Mesothelial cell of epicardium (in vitro differentiated cells): ENCODE measurements around the gene WBP2. TPM values are rescaled to one million over a fixed set of nuclear protein-coding genes. Genes with fewer than 3 reads are reported as not detected.

Experiments used
- DNase-seq, 2 experiments: peaks; one replicate each; pipeline ENCODE4 v3.0.0; 2021; ENCODE audit warnings: low spot score in 2 of 2; ENCODE audit not compliant: unreplicated experiment in 2 of 2
- H3K27ac Mint-ChIP-seq: 2 replicates; pipeline ENCODE4 v1.8.0; 2021; ENCODE audit warnings: mixed read lengths
- H3K27me3 Mint-ChIP-seq: 2 replicates; pipeline ENCODE4 v1.8.0; 2021; ENCODE audit warnings: low read depth, mixed read lengths
- H3K36me3 Mint-ChIP-seq: 2 replicates; pipeline ENCODE4 v1.8.0; 2021; ENCODE audit warnings: mixed read lengths
- H3K4me1 Mint-ChIP-seq: 2 replicates; pipeline ENCODE4 v1.8.0; 2021; ENCODE audit warnings: mixed read lengths
- H3K4me3 Mint-ChIP-seq: 2 replicates; pipeline ENCODE4 v1.8.0; 2021; ENCODE audit warnings: mild to moderate bottlenecking, moderate library complexity, mixed read lengths
- H3K9me3 Mint-ChIP-seq: 2 replicates; pipeline ENCODE4 v1.8.0; 2021; ENCODE audit warnings: mixed read lengths
- total RNA-seq: library from RNA; stranded (reverse); gene quantifications from 3 replicates; pipeline ENCODE4 v1.2.1, GENCODE V29; 2021
- TF ChIP-seq, protein P1 (sequence below): fragments of 200-600 bp; sonication (generic); IDR thresholded peaks from one replicate; pipeline ENCODE4 v1.5.0; 2021; ENCODE audit warnings: antibody characterized with exemption; ENCODE audit not compliant: unreplicated experiment

WBP2 gene
- total RNA-seq, 1 donor from 2014 or later, result 42.3 TPM

DNA sequence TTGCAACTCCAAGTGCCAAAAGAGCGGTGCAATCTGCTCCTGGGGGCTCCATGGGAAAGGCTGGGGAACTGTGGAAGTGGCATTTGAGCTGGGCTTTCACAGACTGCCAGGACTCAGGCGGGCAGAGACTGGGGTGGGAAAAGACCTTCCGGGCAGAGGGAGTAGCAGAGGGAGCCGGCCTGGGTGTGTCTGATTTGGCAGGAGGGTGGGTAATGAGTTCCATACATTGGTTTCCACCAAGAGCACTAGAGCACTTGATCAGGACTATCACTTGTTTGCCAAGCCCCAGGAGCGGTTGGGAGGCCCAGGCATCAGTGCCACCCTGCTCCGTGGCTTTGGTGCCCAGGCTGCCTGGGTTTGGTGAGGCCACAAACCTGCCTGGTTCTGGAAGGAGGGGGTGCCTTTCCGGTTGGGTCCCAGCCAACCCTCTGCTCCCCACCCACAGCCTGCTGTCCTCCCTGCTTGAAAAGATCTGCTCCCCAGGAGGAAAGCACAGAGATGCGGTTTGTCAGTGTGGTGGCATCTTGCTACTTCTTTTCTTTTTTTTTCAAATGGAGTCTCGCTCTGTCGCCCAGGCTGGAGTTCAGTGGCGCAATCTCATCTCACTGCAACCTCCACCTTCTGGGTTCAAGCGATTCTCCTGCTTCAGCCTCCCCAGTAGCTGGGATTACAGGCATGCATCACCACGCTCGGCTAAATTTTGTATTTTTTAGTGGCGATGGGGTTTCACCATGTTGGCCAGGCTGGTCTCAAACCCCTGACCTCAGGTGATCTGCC, 26.7 kb upstream of the WBP2 start:
- no peaks in the 10 kb centered on the region for H3K36me3 Mint-ChIP-seq
- TF ChIP-seq, protein P1, sequence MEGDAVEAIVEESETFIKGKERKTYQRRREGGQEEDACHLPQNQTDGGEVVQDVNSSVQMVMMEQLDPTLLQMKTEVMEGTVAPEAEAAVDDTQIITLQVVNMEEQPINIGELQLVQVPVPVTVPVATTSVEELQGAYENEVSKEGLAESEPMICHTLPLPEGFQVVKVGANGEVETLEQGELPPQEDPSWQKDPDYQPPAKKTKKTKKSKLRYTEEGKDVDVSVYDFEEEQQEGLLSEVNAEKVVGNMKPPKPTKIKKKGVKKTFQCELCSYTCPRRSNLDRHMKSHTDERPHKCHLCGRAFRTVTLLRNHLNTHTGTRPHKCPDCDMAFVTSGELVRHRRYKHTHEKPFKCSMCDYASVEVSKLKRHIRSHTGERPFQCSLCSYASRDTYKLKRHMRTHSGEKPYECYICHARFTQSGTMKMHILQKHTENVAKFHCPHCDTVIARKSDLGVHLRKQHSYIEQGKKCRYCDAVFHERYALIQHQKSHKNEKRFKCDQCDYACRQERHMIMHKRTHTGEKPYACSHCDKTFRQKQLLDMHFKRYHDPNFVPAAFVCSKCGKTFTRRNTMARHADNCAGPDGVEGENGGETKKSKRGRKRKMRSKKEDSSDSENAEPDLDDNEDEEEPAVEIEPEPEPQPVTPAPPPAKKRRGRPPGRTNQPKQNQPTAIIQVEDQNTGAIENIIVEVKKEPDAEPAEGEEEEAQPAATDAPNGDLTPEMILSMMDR, result no peak
- DNase-seq, result no peak
- peaks cover 12% of the 10 kb centered on the region for H3K4me1 Mint-ChIP-seq
- H3K27ac Mint-ChIP-seq, result no peak overlapping the region
- H3K9me3 Mint-ChIP-seq, result no peaks in the 10 kb centered on the region
- H3K27me3 Mint-ChIP-seq, result peaks cover 55% of the 10 kb centered on the region
- no peak overlapping the region for H3K4me3 Mint-ChIP-seq

DNA sequence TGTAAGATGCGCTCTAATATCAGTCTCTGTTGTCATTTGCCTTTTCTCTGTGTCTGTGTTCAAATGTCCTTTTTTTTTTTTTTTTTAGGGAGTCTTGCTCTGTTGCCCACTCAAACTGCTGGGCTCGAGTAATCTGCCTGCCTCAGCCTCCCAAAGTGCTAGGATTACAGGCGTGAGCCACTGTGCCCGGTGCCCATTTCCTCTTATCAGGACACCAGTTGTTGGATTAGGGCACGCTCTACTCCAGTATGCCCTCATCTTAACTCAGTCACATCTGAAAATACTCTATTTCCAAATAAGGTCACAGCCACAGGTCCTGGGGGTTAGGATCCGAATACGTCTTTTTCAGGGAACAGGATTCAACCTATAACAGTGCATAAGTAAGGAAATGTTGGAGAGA, 25.1 kb upstream of the WBP2 start:
- TF ChIP-seq, protein P1, result no peak
- DNase-seq, result no peak
- no peaks in the 10 kb centered on the region for H3K9me3 Mint-ChIP-seq
- H3K36me3 Mint-ChIP-seq, result no peaks in the 10 kb centered on the region
- H3K27me3 Mint-ChIP-seq, result peaks cover 66% of the 10 kb centered on the region
- peaks cover 16% of the 10 kb centered on the region for H3K4me1 Mint-ChIP-seq
- H3K27ac Mint-ChIP-seq, result no peak overlapping the region
- H3K4me3 Mint-ChIP-seq, result peak overlapping the region; percentile 4

DNA sequence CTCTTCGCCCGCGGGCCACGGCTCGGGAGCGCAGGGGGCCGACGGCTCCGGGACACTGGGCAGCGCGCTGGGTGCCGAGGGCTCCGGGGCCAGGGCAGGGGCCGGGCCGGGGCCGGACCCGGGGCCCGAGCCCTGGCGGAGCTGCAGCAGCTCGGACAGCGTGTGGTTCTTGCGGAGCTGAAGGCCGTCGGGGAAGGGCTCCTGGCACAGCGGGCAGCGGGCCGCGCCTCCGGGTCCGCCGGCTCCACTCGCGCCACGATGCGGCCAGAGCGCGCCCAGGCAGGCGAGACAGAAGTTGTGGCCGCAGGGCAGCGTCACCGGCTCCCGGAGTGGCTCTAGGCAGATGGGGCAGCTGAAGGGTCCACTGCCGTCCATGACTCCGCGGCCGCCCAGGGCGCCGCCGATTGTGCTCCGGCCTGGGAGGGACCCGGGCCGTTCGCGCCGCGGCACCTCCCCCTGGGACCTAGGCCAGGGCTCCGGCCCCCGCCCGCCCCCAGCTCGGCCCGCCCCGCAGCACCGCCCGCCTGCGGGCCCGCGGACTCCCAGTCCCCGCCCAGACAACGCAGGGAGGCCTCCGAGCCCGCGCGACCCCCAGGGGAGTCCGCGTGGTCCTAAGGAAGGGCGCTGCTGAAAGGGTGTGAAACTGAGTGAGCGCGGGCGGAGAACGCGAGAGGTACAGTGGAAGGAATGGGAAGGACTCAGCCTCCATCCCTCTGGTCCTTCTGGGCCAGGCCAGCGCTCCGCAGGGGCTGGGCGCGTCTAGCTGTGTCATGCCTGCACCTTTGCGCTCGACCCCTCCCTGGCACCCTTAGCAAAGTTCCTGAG, 23.3 kb upstream of the WBP2 start, which contains the start of gene TRIM47:
Gene TRIM47, minus strand, starts transcription at position 408 of the 825 bp plus-strand sequence. Its CDS starts 33 bp downstream, at position 375.
- no peak for DNase-seq
- Mint-ChIP-seq H3K27me3 (peaks cover 72% of the 10 kb centered on the region), H3K4me3 (peak within 1 kb of the TSS; percentile 64), H3K27ac (no peak within 1 kb of the TSS), H3K9me3 (no peaks in the 10 kb centered on the region), H3K4me1 (peaks cover 16% of the 10 kb centered on the region), H3K36me3 (no peaks in the 10 kb centered on the region)
- TF ChIP-seq, protein P1, result no peak

DNA sequence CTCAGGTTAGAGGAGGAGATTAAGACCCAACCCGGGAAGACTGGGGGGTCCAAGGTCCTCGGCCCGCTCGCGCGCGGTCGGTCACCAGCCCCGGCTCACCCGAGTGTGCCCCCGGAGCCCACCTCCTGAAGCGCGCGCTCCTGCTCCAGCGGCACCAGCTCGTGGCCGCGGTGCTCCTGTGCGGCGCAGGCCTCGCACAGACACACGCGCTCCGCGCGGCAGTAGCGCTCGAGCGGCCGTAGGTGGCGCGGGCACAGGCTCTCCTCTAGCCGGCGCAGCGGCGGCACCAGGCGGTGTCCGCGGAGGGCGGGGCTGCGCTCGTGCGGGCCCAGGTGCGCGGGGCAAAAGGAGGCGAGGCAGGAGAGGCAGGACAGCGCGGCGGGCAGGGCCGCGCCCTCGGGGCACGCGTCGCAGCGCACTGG, 22.6 kb upstream of the WBP2 start:
- H3K27ac Mint-ChIP-seq, result no peak overlapping the region
- H3K27me3 Mint-ChIP-seq, result peaks cover 72% of the 10 kb centered on the region

More for the DNA sequence above, 22.6 kb upstream of the WBP2 start:
- DNase-seq, result peak; percentile 64 to 78
- TF ChIP-seq, protein P1, result peak; percentile 39
- no peaks in the 10 kb centered on the region for H3K9me3 Mint-ChIP-seq
- peak overlapping the region; percentile 64 for H3K4me3 Mint-ChIP-seq
- H3K36me3 Mint-ChIP-seq, result no peaks in the 10 kb centered on the region
- peaks cover 16% of the 10 kb centered on the region for H3K4me1 Mint-ChIP-seq
